HepG2 (cell line): Measurements from ENCODE around the gene SPECC1L. TPM values are rescaled to one million over a fixed set of nuclear protein-coding genes. Genes with fewer than 3 reads are reported as not detected.

Experiments used
- HNF4A ChIP-seq: sonication (generic); formaldehyde crosslinking; IDR thresholded peaks from 2 replicates; pipeline ENCODE4 v1.4.0; 2020; ENCODE audit warnings: missing genetic modification reagents
- NFIC ChIP-seq: IDR thresholded peaks from 2 replicates; pipeline ENCODE4 v1.6.1; 2012; ENCODE audit warnings: mild to moderate bottlenecking, low read length, inconsistent platforms
- NR3C1 ChIP-seq: sonication (generic); formaldehyde crosslinking; IDR thresholded peaks from 2 replicates; pipeline ENCODE4 v1.4.0; 2020; ENCODE audit warnings: missing genetic modification reagents
- RBAK ChIP-seq: sonication (generic); formaldehyde crosslinking; IDR thresholded peaks from 2 replicates; pipeline ENCODE4 v1.5.1; 2020; ENCODE audit warnings: mild to moderate bottlenecking, missing genetic modification reagents
- SALL1 ChIP-seq: sonication (generic); formaldehyde crosslinking; IDR thresholded peaks from 2 replicates; pipeline ENCODE4 v1.8.0; 2022; ENCODE audit warnings: mild to moderate bottlenecking, missing genetic modification reagents
- SAP130 ChIP-seq: IDR thresholded peaks from 2 replicates; pipeline ENCODE4 v1.6.1; 2016; ENCODE audit warnings: low read depth
- SOX13 ChIP-seq, 3 experiments: fragments of 450-650 bp in 1 of 3; sonication (generic) in 1 of 3; formaldehyde crosslinking in 1 of 3; IDR thresholded peaks in 2 of 3; conservative IDR thresholded peaks in 1 of 3; 2 replicates each; pipeline versions ENCODE4 v1.5.0 to v1.6.1; 2016 to 2020; ENCODE audit warnings: antibody characterized with exemption in 1 of 3, mild to moderate bottlenecking in 1 of 3, missing compliant biosample characterization in 1 of 3, missing genetic modification reagents in 1 of 3, moderate library complexity in 1 of 3
- SOX5 ChIP-seq: IDR thresholded peaks from 2 replicates; pipeline ENCODE4 v1.6.1; 2016; ENCODE audit warnings: borderline replicate concordance
- TCF7L2 ChIP-seq: IDR thresholded peaks from 2 replicates; pipeline ENCODE4 v1.6.1; 2011; ENCODE audit warnings: mild to moderate bottlenecking, low read depth, low read length, moderate library complexity
- TRIM24 ChIP-seq: sonication (generic); formaldehyde crosslinking; IDR thresholded peaks from 2 replicates; pipeline ENCODE4 v1.8.0; 2022; ENCODE audit warnings: mild to moderate bottlenecking, missing genetic modification reagents
- ZNF10 ChIP-seq: sonication (generic); formaldehyde crosslinking; IDR thresholded peaks from 2 replicates; pipeline ENCODE4 v1.4.0; 2020; ENCODE audit warnings: mild to moderate bottlenecking, low read depth, missing genetic modification reagents, borderline replicate concordance
- ZNF263 ChIP-seq: sonication (generic); formaldehyde crosslinking; IDR thresholded peaks from 2 replicates; pipeline ENCODE4 v1.4.0; 2020; ENCODE audit warnings: missing genetic modification reagents
- ZNF3 ChIP-seq: IDR thresholded peaks from 2 replicates; pipeline ENCODE4 v1.7.0; 2017; ENCODE audit warnings: inconsistent platforms
- ZNF607 ChIP-seq: sonication (generic); formaldehyde crosslinking; IDR thresholded peaks from 2 replicates; pipeline ENCODE4 v1.5.1; 2020; ENCODE audit warnings: missing genetic modification reagents, mild to moderate bottlenecking, borderline replicate concordance
- ZNF616 ChIP-seq: sonication (generic); formaldehyde crosslinking; IDR thresholded peaks from 2 replicates; pipeline ENCODE4 v1.5.0; 2020; ENCODE audit warnings: low read depth, mild to moderate bottlenecking, missing genetic modification reagents
- ZNF691 ChIP-seq: sonication (generic); formaldehyde crosslinking; IDR thresholded peaks from 2 replicates; pipeline ENCODE4 v1.4.0; 2020; ENCODE audit warnings: missing genetic modification reagents, low read depth, mild to moderate bottlenecking, borderline replicate concordance
- ZNF724P ChIP-seq: sonication (generic); formaldehyde crosslinking; IDR thresholded peaks from 2 replicates; pipeline ENCODE4 v1.8.0; 2022; ENCODE audit warnings: missing genetic modification reagents, borderline replicate concordance
- ZNF883 ChIP-seq: sonication (generic); formaldehyde crosslinking; IDR thresholded peaks from 2 replicates; pipeline ENCODE4 v1.5.1; 2020; ENCODE audit warnings: mild to moderate bottlenecking, missing genetic modification reagents; ENCODE audit errors: not compliant biosample characterization
- polyA plus RNA-seq, 8 experiments: library from polyadenylated mRNA; depleted of rRNA in 3 of 8; stranded (reverse) in 7 of 8; unstranded in 1 of 8; fragments of >200 nt; fragmentation: Illumina TruSeq in 4 of 8; extraction: Trizol in 4 of 8; gene quantifications; 2 replicates each; pipeline versions ENCODE4 v1.2.1 to v1.2.3, GENCODE V29; 2011 to 2016; ENCODE audit warnings: low read depth in 4 of 8, missing spikeins in 1 of 8, mixed read lengths in 1 of 8; ENCODE audit not compliant: insufficient read depth in 1 of 8
- total RNA-seq, 5 experiments: library from RNA; depleted of rRNA; stranded (reverse); fragments of >200 nt; fragmentation: Illumina TruSeq; extraction: Trizol; gene quantifications; 2 replicates each; pipeline ENCODE4 v1.2.3, GENCODE V29; 2016; ENCODE audit warnings: low read depth in 1 of 5
- TF ChIP-seq, protein P1 (sequence below): sonication (generic); formaldehyde crosslinking; IDR thresholded peaks from 2 replicates; pipeline ENCODE4 v1.4.0; 2020; ENCODE audit warnings: mild to moderate bottlenecking, low read depth, missing genetic modification reagents
- TF ChIP-seq, protein P2 (sequence below): sonication (generic); formaldehyde crosslinking; IDR thresholded peaks from 2 replicates; pipeline ENCODE4 v1.4.0; 2020; ENCODE audit warnings: missing genetic modification reagents, borderline replicate concordance
- TF ChIP-seq, protein P3 (sequence below): sonication (generic); formaldehyde crosslinking; IDR thresholded peaks from 2 replicates; pipeline ENCODE4 v1.5.0; 2020; ENCODE audit warnings: missing genetic modification reagents, mild to moderate bottlenecking, borderline replicate concordance
- TF ChIP-seq, protein P4 (sequence below): sonication (generic); formaldehyde crosslinking; IDR thresholded peaks from 2 replicates; pipeline ENCODE4 v1.5.0; 2020; ENCODE audit warnings: mild to moderate bottlenecking, low read depth, missing genetic modification reagents, borderline replicate concordance

The SPECC1L gene
- total and polyA plus RNA-seq, 2 of the 13 experiments (the other 11 are each of a cell fraction or from before 2014, with no cell fraction given), result 14.1 to 30.3 TPM

- TF ChIP-seq SAP130 (CRISPR knock-in tag) (no peak), ZNF724P (CRISPR knock-in tag) (no peak), ZNF3 (CRISPR knock-in tag) (no peak), SOX5 (CRISPR knock-in tag) (no peak), ZNF10 (no peak), ZNF883 (CRISPR knock-in tag) (no peak), SALL1 (CRISPR knock-in tag) (no peak), ZNF607 (no peak), SOX13 (IDR thresholded peaks at IDR 0.05) (no peak; the same call in 1 of the 2 replicates), SOX13 (CRISPR knock-in tag; conservative IDR thresholded peaks at IDR 0.05 in 1 of 2, IDR thresholded peaks at IDR 0.05 in 1 of 2) (no peak), RBAK (CRISPR knock-in tag) (no peak), ZNF691 (CRISPR knock-in tag) (no peak), ZNF616 (CRISPR knock-in tag) (no peak), NR3C1 (CRISPR knock-in tag) (no peak), TRIM24 (CRISPR knock-in tag) (no peak), TCF7L2 (no peak), HNF4A (CRISPR knock-in tag) (peak; percentile 6; the same call in 1 of the 2 replicates), NFIC (no peak), ZNF263 (no peak)
- TF ChIP-seq, protein P1, sequence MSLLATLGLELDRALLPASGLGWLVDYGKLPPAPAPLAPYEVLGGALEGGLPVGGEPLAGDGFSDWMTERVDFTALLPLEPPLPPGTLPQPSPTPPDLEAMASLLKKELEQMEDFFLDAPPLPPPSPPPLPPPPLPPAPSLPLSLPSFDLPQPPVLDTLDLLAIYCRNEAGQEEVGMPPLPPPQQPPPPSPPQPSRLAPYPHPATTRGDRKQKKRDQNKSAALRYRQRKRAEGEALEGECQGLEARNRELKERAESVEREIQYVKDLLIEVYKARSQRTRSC (CRISPR knock-in tag), result no peak
- TF ChIP-seq, protein P2, sequence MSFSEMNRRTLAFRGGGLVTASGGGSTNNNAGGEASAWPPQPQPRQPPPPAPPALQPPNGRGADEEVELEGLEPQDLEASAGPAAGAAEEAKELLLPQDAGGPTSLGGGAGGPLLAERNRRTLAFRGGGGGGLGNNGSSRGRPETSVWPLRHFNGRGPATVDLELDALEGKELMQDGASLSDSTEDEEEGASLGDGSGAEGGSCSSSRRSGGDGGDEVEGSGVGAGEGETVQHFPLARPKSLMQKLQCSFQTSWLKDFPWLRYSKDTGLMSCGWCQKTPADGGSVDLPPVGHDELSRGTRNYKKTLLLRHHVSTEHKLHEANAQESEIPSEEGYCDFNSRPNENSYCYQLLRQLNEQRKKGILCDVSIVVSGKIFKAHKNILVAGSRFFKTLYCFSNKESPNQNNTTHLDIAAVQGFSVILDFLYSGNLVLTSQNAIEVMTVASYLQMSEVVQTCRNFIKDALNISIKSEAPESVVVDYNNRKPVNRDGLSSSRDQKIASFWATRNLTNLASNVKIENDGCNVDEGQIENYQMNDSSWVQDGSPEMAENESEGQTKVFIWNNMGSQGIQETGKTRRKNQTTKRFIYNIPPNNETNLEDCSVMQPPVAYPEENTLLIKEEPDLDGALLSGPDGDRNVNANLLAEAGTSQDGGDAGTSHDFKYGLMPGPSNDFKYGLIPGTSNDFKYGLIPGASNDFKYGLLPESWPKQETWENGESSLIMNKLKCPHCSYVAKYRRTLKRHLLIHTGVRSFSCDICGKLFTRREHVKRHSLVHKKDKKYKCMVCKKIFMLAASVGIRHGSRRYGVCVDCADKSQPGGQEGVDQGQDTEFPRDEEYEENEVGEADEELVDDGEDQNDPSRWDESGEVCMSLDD (CRISPR knock-in tag), result no peak
- TF ChIP-seq, protein P3, sequence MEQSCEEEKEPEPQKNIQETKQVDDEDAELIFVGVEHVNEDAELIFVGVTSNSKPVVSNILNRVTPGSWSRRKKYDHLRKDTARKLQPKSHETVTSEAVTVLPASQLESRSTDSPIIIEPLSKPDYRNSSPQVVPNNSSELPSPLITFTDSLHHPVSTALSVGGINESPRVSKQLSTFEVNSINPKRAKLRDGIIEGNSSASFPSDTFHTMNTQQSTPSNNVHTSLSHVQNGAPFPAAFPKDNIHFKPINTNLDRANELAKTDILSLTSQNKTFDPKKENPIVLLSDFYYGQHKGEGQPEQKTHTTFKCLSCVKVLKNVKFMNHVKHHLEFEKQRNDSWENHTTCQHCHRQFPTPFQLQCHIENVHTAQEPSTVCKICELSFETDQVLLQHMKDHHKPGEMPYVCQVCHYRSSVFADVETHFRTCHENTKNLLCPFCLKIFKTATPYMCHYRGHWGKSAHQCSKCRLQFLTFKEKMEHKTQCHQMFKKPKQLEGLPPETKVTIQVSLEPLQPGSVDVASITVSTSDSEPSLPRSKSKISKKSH (CRISPR knock-in tag), result no peak
- TF ChIP-seq, protein P4, sequence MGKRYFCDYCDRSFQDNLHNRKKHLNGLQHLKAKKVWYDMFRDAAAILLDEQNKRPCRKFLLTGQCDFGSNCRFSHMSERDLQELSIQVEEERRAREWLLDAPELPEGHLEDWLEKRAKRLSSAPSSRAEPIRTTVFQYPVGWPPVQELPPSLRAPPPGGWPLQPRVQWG (CRISPR knock-in tag), result no peak
Observed at GRCh38 chr22:24271386-24271854, 789 bp downstream of the SPECC1L start (continued).
